ENCODE results near the gene CHCHD4. TPM values are rescaled to one million over a fixed set of nuclear protein-coding genes. Genes with fewer than 3 reads are reported as not detected.

Gene CHCHD4
- total RNA-seq, 2 donors from 2014 or later, result 14.5 to 25.4 TPM

- H3K4me1 ChIP-seq, result peaks cover 11% of the 10 kb centered on the region
- H3K36me3 ChIP-seq, result no peaks in the 10 kb centered on the region
- intact Hi-C loops (cut with DNase I), result no loop called here
- peak overlapping the region; percentile 82 for H3K27ac ChIP-seq
- TF ChIP-seq CTCF (IDR thresholded peaks at IDR 0.05), result no peak
- no peaks in the 10 kb centered on the region for H3K9me3 ChIP-seq
- no peak overlapping the region for H3K9ac ChIP-seq (ENCODE audit: low read depth in 2 of 2, low read length in 2 of 2)
- H3K4me3 ChIP-seq, result no peak overlapping the region
- DNase-seq, result peak; percentile 13
- H3K27me3 ChIP-seq, result no peaks in the 10 kb centered on the region
Observed at GRCh38 chr3:14145670-14146380, 21.2 kb upstream of the CHCHD4 start.

GRCh38 chr3:14145236-14145635 lies 20.6 kb upstream of the CHCHD4 start:
- TF ChIP-seq CTCF (IDR thresholded peaks at IDR 0.05), result no peak
- no peak overlapping the region for H3K4me3 ChIP-seq
- H3K27ac ChIP-seq, result peak overlapping the region; percentile 82
- intact Hi-C loops (cut with DNase I), result no loop called here
- no peaks in the 10 kb centered on the region for H3K27me3 ChIP-seq
- no peak overlapping the region for H3K9ac ChIP-seq (ENCODE audit: low read depth in 2 of 2, low read length in 2 of 2)
- no peak for DNase-seq
- no peaks in the 10 kb centered on the region for H3K36me3 ChIP-seq
- H3K9me3 ChIP-seq, result no peaks in the 10 kb centered on the region
- H3K4me1 ChIP-seq, result peaks cover 11% of the 10 kb centered on the region

GRCh38 chr3:14144423-14145075 lies 19.9 kb upstream of the CHCHD4 start:
- Histone ChIP-seq H3K9me3 (no peaks in the 10 kb centered on the region), H3K36me3 (no peaks in the 10 kb centered on the region), H3K27me3 (no peaks in the 10 kb centered on the region), H3K4me3 (no peak overlapping the region), H3K9ac (ENCODE audit: low read depth in 2 of 2, low read length in 2 of 2) (peak overlapping the region; percentile 8 to 20), H3K4me1 (peaks cover 11% of the 10 kb centered on the region), H3K27ac (peak overlapping the region; percentile 82)
- peak; percentile 68 for DNase-seq
- TF ChIP-seq CTCF (IDR thresholded peaks at IDR 0.05), result no peak
- intact Hi-C loops (cut with DNase I), result no loop called here

GRCh38 chr3:14143271-14144225 lies 18.9 kb upstream of the CHCHD4 start:
- intact Hi-C loops (cut with DNase I), result no loop called here

More at GRCh38 chr3:14143271-14144225, 18.9 kb upstream of the CHCHD4 start:
- Histone ChIP-seq H3K4me1 (peaks cover 11% of the 10 kb centered on the region), H3K27ac (peak overlapping the region; percentile 82), H3K36me3 (no peaks in the 10 kb centered on the region), H3K9ac (ENCODE audit: low read depth in 2 of 2, low read length in 2 of 2) (no peak overlapping the region), H3K9me3 (no peaks in the 10 kb centered on the region), H3K4me3 (no peak overlapping the region), H3K27me3 (no peaks in the 10 kb centered on the region)
- TF ChIP-seq CTCF (IDR thresholded peaks at IDR 0.05), result no peak
- DNase-seq, result no peak

Measured in colonic mucosa (tissue), 4 donors.